ENCODE data around the gene ZPBP2. TPM values are rescaled to one million over a fixed set of nuclear protein-coding genes. Genes with fewer than 3 reads are reported as not detected.

ZPBP2 gene
- total and polyA plus RNA-seq, 2 donors = 0.11 TPM; not detected in 1

DNA sequence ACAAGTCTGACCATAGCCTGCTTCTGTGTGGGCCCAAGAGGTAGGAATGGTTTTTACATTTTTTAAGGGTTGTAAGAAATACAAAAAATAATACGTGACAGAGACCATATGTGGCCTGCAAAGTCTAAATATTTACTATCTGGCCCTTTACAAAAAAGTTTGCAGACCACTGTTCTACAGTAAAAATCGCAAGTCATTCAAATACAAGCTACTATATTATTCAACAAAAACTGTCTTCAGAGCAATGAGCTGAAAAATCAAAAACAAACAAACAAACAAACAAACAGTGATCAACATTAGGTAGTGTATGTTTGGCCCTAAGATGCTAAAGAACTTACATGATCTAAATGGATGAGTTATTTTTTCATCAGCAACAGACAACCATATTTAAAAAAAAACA, 36.4 kb upstream of the ZPBP2 start:
- Histone ChIP-seq H3K27ac (ENCODE audit: low read depth in 1 of 2, low read length in 1 of 2) (no peak overlapping the region), H3K36me3 (ENCODE audit: control insufficient read depth in 2 of 2, insufficient read depth in 2 of 2, low read length in 1 of 2) (peaks cover 25 to 35% of the 10 kb centered on the region in 2 donors), H3K27me3 (ENCODE audit: control insufficient read depth in 2 of 2, insufficient read depth in 1 of 2, low read length in 1 of 2) (no peaks in the 10 kb centered on the region), H3K4me3 (ENCODE audit: low read length in 2 of 2) (no peak overlapping the region), H3K4me1 (ENCODE audit: control insufficient read depth in 2 of 2, insufficient read depth in 2 of 2, low read length in 2 of 2) (no peaks in the 10 kb centered on the region), H3K9me3 (ENCODE audit: control insufficient read depth in 2 of 2, insufficient read depth in 1 of 2, low read length in 1 of 2) (peaks cover 0 to 14% of the 10 kb centered on the region in 2 donors)
- no peak for DNase-seq (ENCODE audit: low read depth in 6 of 9, low spot score in 9 of 9)
- 98% methylated on average over 2 of the region's 2 CpGs for WGBS

DNA sequence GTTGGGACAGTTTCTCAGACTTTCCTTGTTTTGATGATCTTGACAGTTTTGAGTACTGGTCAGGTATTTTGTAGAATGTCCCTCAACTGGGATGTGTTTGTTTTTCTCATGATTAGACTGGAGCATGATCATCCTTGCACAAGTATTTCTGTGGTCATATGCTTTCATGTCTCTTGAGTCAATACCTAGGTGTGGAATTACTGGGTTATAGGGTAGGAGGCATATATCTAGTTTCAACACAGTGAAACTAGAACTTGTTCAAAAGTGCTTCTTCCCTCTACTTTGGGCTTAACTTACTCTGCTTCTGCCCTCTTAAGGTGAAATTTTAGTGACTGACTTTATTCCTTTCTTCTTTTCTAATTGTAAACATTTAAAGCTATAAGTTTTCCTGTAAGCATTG, 34.0 kb upstream of the ZPBP2 start:
- Histone ChIP-seq H3K27me3 (ENCODE audit: control insufficient read depth in 2 of 2, insufficient read depth in 1 of 2, low read length in 1 of 2) (no peaks in the 10 kb centered on the region), H3K4me3 (ENCODE audit: low read length in 2 of 2) (no peak overlapping the region), H3K9me3 (ENCODE audit: control insufficient read depth in 2 of 2, insufficient read depth in 1 of 2, low read length in 1 of 2) (peaks cover 0 to 28% of the 10 kb centered on the region in 2 donors), H3K27ac (ENCODE audit: low read depth in 1 of 2, low read length in 1 of 2) (no peak overlapping the region), H3K4me1 (ENCODE audit: control insufficient read depth in 2 of 2, insufficient read depth in 2 of 2, low read length in 2 of 2) (no peaks in the 10 kb centered on the region), H3K36me3 (ENCODE audit: control insufficient read depth in 2 of 2, insufficient read depth in 2 of 2, low read length in 1 of 2) (peaks cover 6 to 16% of the 10 kb centered on the region in 2 donors)
- no peak for DNase-seq (ENCODE audit: low read depth in 6 of 9, low spot score in 9 of 9)

DNA sequence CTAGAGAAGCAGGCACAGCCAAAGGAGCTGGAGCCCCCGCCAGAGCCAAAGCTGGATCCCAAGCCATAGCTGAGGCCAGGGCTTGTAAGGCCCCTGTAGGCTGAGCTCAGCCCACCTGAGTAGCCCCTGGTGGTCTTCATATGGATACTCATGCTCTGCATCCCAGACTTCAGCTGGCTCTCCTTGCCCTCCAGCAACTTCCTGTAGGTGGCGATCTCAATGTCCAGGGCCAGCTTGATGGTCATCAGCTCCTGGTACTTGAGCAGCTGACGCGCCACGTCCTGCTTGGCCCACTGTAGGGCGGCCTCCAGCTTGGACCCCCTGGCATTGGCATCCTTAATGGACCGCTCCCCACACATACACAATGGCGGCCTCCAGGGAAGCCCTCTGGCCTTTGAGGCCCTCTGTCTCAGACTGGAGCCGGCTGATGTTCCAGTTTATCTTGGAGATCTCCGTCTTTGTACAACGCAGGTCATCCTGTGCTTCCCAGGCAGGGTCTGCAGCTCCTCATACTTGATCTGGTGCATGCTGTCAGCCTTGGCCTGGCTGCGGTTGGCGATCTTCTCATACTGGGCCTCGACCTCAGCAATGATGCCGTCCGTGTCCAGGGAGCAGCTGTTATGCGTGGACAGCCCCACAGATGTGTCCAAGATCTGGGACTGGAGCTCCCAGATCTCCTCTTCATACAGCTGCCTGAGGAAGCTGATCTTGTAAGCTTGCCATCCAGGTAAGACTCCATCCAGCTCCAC, 32.8 kb upstream of the ZPBP2 start:
- WGBS = 98% methylated on average over 17 of the region's 17 CpGs
- no peak overlapping the region for H3K4me3 ChIP-seq (ENCODE audit: low read length in 2 of 2)
- H3K27ac ChIP-seq (ENCODE audit: low read depth in 1 of 2, low read length in 1 of 2) = no peak overlapping the region
- H3K27me3 ChIP-seq (ENCODE audit: control insufficient read depth in 2 of 2, insufficient read depth in 1 of 2, low read length in 1 of 2) = no peaks in the 10 kb centered on the region
- H3K4me1 ChIP-seq (ENCODE audit: control insufficient read depth in 2 of 2, insufficient read depth in 2 of 2, low read length in 2 of 2) = no peaks in the 10 kb centered on the region
- H3K36me3 ChIP-seq (ENCODE audit: control insufficient read depth in 2 of 2, insufficient read depth in 2 of 2, low read length in 1 of 2) = peaks cover 9 to 21% of the 10 kb centered on the region in 2 donors
- peaks cover 0 to 28% of the 10 kb centered on the region in 2 donors for H3K9me3 ChIP-seq (ENCODE audit: control insufficient read depth in 2 of 2, insufficient read depth in 1 of 2, low read length in 1 of 2)
- DNase-seq (ENCODE audit: low read depth in 6 of 9, low spot score in 9 of 9) = no peak

DNA sequence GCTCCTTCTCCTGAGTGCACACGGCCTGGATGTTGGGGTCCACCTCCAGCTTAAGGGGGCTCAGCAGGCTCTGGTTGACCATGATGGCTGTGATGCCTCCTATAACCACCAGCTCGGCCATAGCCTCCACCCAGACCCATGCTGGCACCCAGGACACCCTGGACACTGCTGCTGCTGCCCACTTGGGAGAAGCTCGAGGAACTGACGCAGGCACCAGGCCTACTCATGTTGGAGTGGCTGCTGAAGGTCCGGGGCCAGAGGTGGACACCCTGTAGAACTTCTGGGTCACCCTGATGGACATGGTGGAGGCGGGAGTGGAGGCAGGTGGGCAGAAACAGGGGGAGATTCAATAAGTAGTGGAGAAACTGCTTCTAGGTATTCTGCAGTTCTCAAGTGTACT, 31.9 kb upstream of the ZPBP2 start:
- Histone ChIP-seq H3K36me3 (ENCODE audit: control insufficient read depth in 2 of 2, insufficient read depth in 2 of 2, low read length in 1 of 2) (peaks cover 13 to 18% of the 10 kb centered on the region in 2 donors), H3K4me1 (ENCODE audit: control insufficient read depth in 2 of 2, insufficient read depth in 2 of 2, low read length in 2 of 2) (no peaks in the 10 kb centered on the region), H3K9me3 (ENCODE audit: control insufficient read depth in 2 of 2, insufficient read depth in 1 of 2, low read length in 1 of 2) (peaks cover 0 to 28% of the 10 kb centered on the region in 2 donors), H3K27me3 (ENCODE audit: control insufficient read depth in 2 of 2, insufficient read depth in 1 of 2, low read length in 1 of 2) (no peaks in the 10 kb centered on the region), H3K27ac (ENCODE audit: low read depth in 1 of 2, low read length in 1 of 2) (no peak overlapping the region), H3K4me3 (ENCODE audit: low read length in 2 of 2) (no peak overlapping the region)
- no peak for DNase-seq (ENCODE audit: low read depth in 6 of 9, low spot score in 9 of 9)
- 96% methylated on average over 6 of the region's 6 CpGs for WGBS

DNA sequence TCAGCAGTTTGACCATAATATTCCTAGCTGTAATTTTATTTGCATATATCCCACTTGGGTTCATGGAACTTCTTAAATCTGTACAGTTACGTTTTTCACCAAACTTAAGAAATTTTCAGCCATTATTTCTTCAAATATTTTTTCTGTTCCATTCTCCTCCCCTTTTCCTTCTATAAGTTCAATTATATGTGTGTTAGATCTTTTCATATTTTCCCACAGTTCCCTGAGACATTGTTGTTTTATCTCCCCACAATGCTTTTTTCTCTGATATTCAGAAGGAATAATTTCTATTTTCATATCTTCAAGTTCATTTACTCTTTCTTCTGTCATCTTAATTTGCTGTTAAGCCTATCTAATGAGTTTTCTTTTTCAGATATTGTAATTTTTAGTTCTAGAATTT, 29.9 kb upstream of the ZPBP2 start:
- WGBS = 94% methylated on average over 1 of the region's 1 CpG
- H3K27ac ChIP-seq (ENCODE audit: low read depth in 1 of 2, low read length in 1 of 2) = no peak overlapping the region
- H3K4me3 ChIP-seq (ENCODE audit: low read length in 2 of 2) = no peak overlapping the region
- peaks cover 16 to 22% of the 10 kb centered on the region in 2 donors for H3K36me3 ChIP-seq (ENCODE audit: control insufficient read depth in 2 of 2, insufficient read depth in 2 of 2, low read length in 1 of 2)
- no peak for DNase-seq (ENCODE audit: low read depth in 6 of 9, low spot score in 9 of 9)
- peaks cover 0 to 4% of the 10 kb centered on the region in 2 donors for H3K4me1 ChIP-seq (ENCODE audit: control insufficient read depth in 2 of 2, insufficient read depth in 2 of 2, low read length in 2 of 2)
- no peaks in the 10 kb centered on the region for H3K27me3 ChIP-seq (ENCODE audit: control insufficient read depth in 2 of 2, insufficient read depth in 1 of 2, low read length in 1 of 2)
- peaks cover 0 to 28% of the 10 kb centered on the region in 2 donors for H3K9me3 ChIP-seq (ENCODE audit: control insufficient read depth in 2 of 2, insufficient read depth in 1 of 2, low read length in 1 of 2)

DNA sequence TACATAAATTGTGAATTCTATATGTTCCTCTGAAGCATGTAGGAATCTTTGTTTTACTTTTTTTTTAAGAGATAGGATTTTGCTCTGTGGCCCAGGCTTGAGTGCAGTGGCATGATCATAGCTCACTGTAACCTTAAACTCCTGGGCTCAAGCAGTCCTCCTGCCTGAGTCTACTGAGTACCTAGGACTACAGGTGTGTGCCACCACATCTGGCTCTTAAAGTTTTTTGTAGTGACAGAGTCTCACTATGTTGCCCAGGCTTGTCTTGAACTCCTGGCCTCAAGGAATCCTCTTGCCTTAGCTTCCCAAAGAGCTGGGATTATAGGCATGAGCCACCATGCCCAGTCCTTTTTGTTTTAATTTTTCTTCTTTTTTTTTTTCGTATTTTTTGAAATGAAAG, 29.2 kb upstream of the ZPBP2 start:
- Histone ChIP-seq H3K9me3 (ENCODE audit: control insufficient read depth in 2 of 2, insufficient read depth in 1 of 2, low read length in 1 of 2) (peaks cover 0 to 28% of the 10 kb centered on the region in 2 donors), H3K4me3 (ENCODE audit: low read length in 2 of 2) (no peak overlapping the region), H3K27ac (ENCODE audit: low read depth in 1 of 2, low read length in 1 of 2) (no peak overlapping the region), H3K27me3 (ENCODE audit: control insufficient read depth in 2 of 2, insufficient read depth in 1 of 2, low read length in 1 of 2) (no peaks in the 10 kb centered on the region), H3K4me1 (ENCODE audit: control insufficient read depth in 2 of 2, insufficient read depth in 2 of 2, low read length in 2 of 2) (peaks cover 0 to 8% of the 10 kb centered on the region in 2 donors), H3K36me3 (ENCODE audit: control insufficient read depth in 2 of 2, insufficient read depth in 2 of 2, low read length in 1 of 2) (peaks cover 16 to 22% of the 10 kb centered on the region in 2 donors)
- WGBS = 98% methylated on average over 1 of the region's 1 CpG
- DNase-seq (ENCODE audit: low read depth in 6 of 9, low spot score in 9 of 9) = no peak

DNA sequence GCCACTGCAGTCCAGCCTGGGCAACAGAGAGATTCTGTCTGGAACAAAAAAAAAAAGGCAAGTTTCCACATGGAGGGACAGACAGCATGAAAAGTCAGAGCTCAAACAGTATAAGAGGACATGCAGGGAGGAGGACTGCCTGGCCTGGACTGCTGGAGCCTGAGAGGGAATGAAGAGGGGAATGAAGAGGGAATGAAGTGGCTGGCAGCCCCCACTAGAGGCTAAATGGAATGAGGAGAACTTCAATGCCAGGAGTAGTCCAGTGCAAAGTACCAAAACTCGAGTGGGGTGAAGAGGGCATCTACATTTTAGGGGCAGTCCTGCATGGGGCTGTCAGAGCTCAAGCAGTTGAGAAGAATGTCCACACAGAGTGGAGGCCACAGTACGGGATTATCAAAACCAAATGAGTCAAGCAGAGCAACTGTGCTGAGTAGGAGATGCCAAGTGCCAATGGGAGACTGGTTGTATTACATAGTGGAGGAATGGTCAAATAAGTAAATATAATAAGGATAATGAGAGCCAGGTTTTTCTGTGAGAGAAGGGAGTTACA, 26.8 kb upstream of the ZPBP2 start:
- H3K27me3 ChIP-seq (ENCODE audit: control insufficient read depth in 2 of 2, insufficient read depth in 1 of 2, low read length in 1 of 2) = no peaks in the 10 kb centered on the region
- peaks cover 10 to 14% of the 10 kb centered on the region in 2 donors for H3K36me3 ChIP-seq (ENCODE audit: control insufficient read depth in 2 of 2, insufficient read depth in 2 of 2, low read length in 1 of 2)
- H3K9me3 ChIP-seq (ENCODE audit: control insufficient read depth in 2 of 2, insufficient read depth in 1 of 2, low read length in 1 of 2) = peaks cover 0 to 16% of the 10 kb centered on the region in 2 donors
- no peak overlapping the region for H3K4me3 ChIP-seq (ENCODE audit: low read length in 2 of 2)
- no peak for DNase-seq (ENCODE audit: low read depth in 6 of 9, low spot score in 9 of 9)
- H3K4me1 ChIP-seq (ENCODE audit: control insufficient read depth in 2 of 2, insufficient read depth in 2 of 2, low read length in 2 of 2) = peaks cover 4 to 8% of the 10 kb centered on the region in 2 donors
- no peak overlapping the region for H3K27ac ChIP-seq (ENCODE audit: low read depth in 1 of 2, low read length in 1 of 2)
- WGBS = 97% methylated on average over 2 of the region's 2 CpGs

DNA sequence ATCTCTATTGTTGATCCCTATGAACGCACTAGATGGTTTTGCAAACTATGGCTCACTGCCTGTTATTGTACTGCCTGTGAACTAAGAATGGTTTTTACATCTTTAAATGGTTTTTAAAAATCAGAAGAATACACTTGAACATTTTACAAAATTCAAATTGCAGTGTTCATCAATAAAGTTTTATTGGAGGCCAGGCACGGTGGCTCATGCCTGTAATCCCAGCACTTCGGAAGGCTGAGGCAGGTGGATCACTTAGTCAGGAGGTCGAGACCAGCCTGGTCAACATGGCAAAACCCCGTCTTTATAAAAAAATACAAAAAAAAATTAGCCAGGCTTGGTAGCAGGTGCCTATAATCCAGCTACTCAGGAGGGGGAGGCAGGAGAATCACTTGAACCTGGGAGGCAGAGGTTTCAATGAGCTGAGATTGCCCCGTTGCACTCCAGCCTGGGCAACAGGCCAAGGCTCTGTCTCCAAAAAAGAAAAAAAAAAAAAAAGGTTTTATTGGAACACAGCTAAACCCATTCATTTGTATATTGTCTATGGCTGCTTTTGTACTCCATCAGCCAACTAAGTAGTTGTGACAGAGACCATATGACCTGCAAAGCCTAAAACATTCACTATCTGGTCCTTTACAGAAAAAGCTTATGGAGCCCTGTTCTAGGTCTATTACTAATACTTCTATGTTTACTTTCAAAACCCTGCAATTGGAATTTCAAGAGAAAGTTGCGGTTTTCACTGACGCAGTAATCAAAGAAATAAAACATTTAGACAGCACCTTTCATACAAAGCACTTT, 22.8 kb upstream of the ZPBP2 start:
- no peaks in the 10 kb centered on the region for H3K27me3 ChIP-seq (ENCODE audit: control insufficient read depth in 2 of 2, insufficient read depth in 1 of 2, low read length in 1 of 2)
- H3K4me1 ChIP-seq (ENCODE audit: control insufficient read depth in 2 of 2, insufficient read depth in 2 of 2, low read length in 2 of 2) = peaks cover 4 to 21% of the 10 kb centered on the region in 2 donors
- no peak for DNase-seq (ENCODE audit: low read depth in 6 of 9, low spot score in 9 of 9)
- no peak overlapping the region for H3K4me3 ChIP-seq (ENCODE audit: low read length in 2 of 2)
- H3K36me3 ChIP-seq (ENCODE audit: control insufficient read depth in 2 of 2, insufficient read depth in 2 of 2, low read length in 1 of 2) = peaks cover 7 to 14% of the 10 kb centered on the region in 2 donors
- H3K27ac ChIP-seq (ENCODE audit: low read depth in 1 of 2, low read length in 1 of 2) = no peak overlapping the region
- WGBS = 96% methylated on average over 8 of the region's 8 CpGs
- no peaks in the 10 kb centered on the region for H3K9me3 ChIP-seq (ENCODE audit: control insufficient read depth in 2 of 2, insufficient read depth in 1 of 2, low read length in 1 of 2)

DNA sequence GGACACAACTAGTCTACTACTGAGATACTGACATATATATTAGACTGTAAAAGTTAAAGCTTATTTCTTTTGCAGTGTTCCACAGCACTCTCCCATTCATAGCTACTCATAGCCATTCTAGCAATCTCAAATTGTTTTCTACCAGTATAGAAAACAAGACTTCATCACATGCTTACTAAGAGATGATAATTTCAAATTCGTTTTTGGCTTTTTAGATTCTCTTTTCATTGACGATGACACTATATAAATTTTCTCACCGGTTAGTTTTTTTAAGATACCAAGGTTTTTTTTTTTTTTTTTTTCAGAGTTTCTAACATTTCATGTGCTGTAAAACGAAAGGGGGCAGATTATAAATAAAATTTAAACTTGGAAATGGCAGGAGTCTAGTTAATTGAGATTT, 21.8 kb upstream of the ZPBP2 start:
- peaks cover 4 to 21% of the 10 kb centered on the region in 2 donors for H3K4me1 ChIP-seq (ENCODE audit: control insufficient read depth in 2 of 2, insufficient read depth in 2 of 2, low read length in 2 of 2)
- H3K27me3 ChIP-seq (ENCODE audit: control insufficient read depth in 2 of 2, insufficient read depth in 1 of 2, low read length in 1 of 2) = no peaks in the 10 kb centered on the region
- no peak for DNase-seq (ENCODE audit: low read depth in 6 of 9, low spot score in 9 of 9)
- H3K36me3 ChIP-seq (ENCODE audit: control insufficient read depth in 2 of 2, insufficient read depth in 2 of 2, low read length in 1 of 2) = peaks cover 5 to 14% of the 10 kb centered on the region in 2 donors
- H3K4me3 ChIP-seq (ENCODE audit: low read length in 2 of 2) = no peak overlapping the region
- no peaks in the 10 kb centered on the region for H3K9me3 ChIP-seq (ENCODE audit: control insufficient read depth in 2 of 2, insufficient read depth in 1 of 2, low read length in 1 of 2)
- no peak overlapping the region for H3K27ac ChIP-seq (ENCODE audit: low read depth in 1 of 2, low read length in 1 of 2)
- 93% methylated on average over 4 of the region's 4 CpGs for WGBS

All from thymus (tissue), 11 donors.